Astrocyte (in vitro differentiated cells and primary cell): ENCODE measurements around the gene GRAMD4. TPM values are rescaled to one million over a fixed set of nuclear protein-coding genes. Genes with fewer than 3 reads are reported as not detected.

Experiments
- DNase-seq: peaks from one replicate; pipeline ENCODE4 v3.0.0-alpha.2; 2010; ENCODE audit warnings: low read depth
- FAIRE-seq: peaks from 2 replicates; lab custom pipeline; 2011; peaks lifted over from hg19 to GRCh38; lab: Jason Lieb, UNC
- H2AFZ ChIP-seq: 2 replicates; pipeline ENCODE4 v1.6.0; 2012; ENCODE audit warnings: low read depth, low read length, inconsistent platforms
- H3K27ac ChIP-seq: 2 replicates; pipeline ENCODE4 v1.5.1; 2011; ENCODE audit warnings: low read depth, low read length, inconsistent platforms
- H3K27me3 ChIP-seq: 2 replicates; pipeline ENCODE4 v1.6.0; 2011; ENCODE audit warnings: low read length, inconsistent platforms; ENCODE audit not compliant: insufficient read depth
- H3K36me3 ChIP-seq: 2 replicates; pipeline ENCODE4 v1.5.1; 2011; ENCODE audit warnings: low read length, inconsistent platforms; ENCODE audit not compliant: insufficient read depth
- H3K4me1 ChIP-seq: 2 replicates; pipeline ENCODE4 v1.5.1; 2011; ENCODE audit warnings: low read length, inconsistent platforms; ENCODE audit not compliant: insufficient read depth
- H3K4me2 ChIP-seq: 2 replicates; pipeline ENCODE4 v1.6.0; 2012; ENCODE audit warnings: low read length, inconsistent platforms
- H3K4me3 ChIP-seq: 2 replicates; pipeline ENCODE4 v1.5.1; 2011; ENCODE audit warnings: low read depth, mild to moderate bottlenecking, low read length, inconsistent platforms; ENCODE audit not compliant: insufficient read depth
- H3K79me2 ChIP-seq: 2 replicates; pipeline ENCODE4 v1.6.0; 2012; ENCODE audit warnings: mild to moderate bottlenecking, low read length, inconsistent platforms; ENCODE audit not compliant: insufficient read depth
- H3K9ac ChIP-seq: 2 replicates; pipeline ENCODE4 v1.6.0; 2012; ENCODE audit warnings: mild to moderate bottlenecking, low read length, inconsistent platforms
- H3K9me3 ChIP-seq: 2 replicates; pipeline ENCODE4 v1.5.1; 2012; ENCODE audit warnings: low read depth, mild to moderate bottlenecking, low read length, inconsistent platforms; ENCODE audit not compliant: insufficient read depth
- H4K20me1 ChIP-seq: 2 replicates; pipeline ENCODE4 v1.6.0; 2012; ENCODE audit warnings: low read length, inconsistent platforms; ENCODE audit not compliant: insufficient read depth
- H3K27ac Mint-ChIP-seq: one replicate; pipeline ENCODE4 v1.8.0; 2021; ENCODE audit warnings: mild to moderate bottlenecking, mixed read lengths; ENCODE audit not compliant: unreplicated experiment
- H3K27me3 Mint-ChIP-seq: one replicate; pipeline ENCODE4 v1.8.0; 2021; ENCODE audit warnings: low read depth, mixed read lengths; ENCODE audit not compliant: unreplicated experiment
- H3K36me3 Mint-ChIP-seq: one replicate; pipeline ENCODE4 v1.8.0; 2021; ENCODE audit warnings: low read depth, mixed read lengths; ENCODE audit not compliant: unreplicated experiment
- H3K4me1 Mint-ChIP-seq: one replicate; pipeline ENCODE4 v1.8.0; 2021; ENCODE audit warnings: low read depth, mixed read lengths; ENCODE audit not compliant: unreplicated experiment
- H3K4me3 Mint-ChIP-seq: one replicate; pipeline ENCODE4 v1.8.0; 2021; ENCODE audit warnings: mild to moderate bottlenecking, moderate library complexity, mixed read lengths; ENCODE audit not compliant: unreplicated experiment
- H3K9me3 Mint-ChIP-seq: one replicate; pipeline ENCODE4 v1.8.0; 2021; ENCODE audit warnings: mild to moderate bottlenecking, mixed read lengths; ENCODE audit not compliant: unreplicated experiment
- EZH2 ChIP-seq: IDR thresholded peaks from 2 replicates; pipeline ENCODE4 v1.6.1; 2012; ENCODE audit warnings: mild to moderate bottlenecking, low read length, inconsistent platforms; ENCODE audit not compliant: insufficient read depth
- total RNA-seq: library from RNA; stranded (reverse); gene quantifications from 2 replicates; pipeline ENCODE4 v1.2.1, GENCODE V29; 2021
- TF ChIP-seq, protein P1 (sequence below): IDR thresholded peaks from 2 replicates; pipeline ENCODE4 v1.5.1; 2011; ENCODE audit warnings: low read depth, mild to moderate bottlenecking, inconsistent platforms, low read length, moderate library complexity; ENCODE audit not compliant: insufficient read depth

Gene GRAMD4
- total RNA-seq, 1 donor from 2014 or later: 17.8 TPM

DNA sequence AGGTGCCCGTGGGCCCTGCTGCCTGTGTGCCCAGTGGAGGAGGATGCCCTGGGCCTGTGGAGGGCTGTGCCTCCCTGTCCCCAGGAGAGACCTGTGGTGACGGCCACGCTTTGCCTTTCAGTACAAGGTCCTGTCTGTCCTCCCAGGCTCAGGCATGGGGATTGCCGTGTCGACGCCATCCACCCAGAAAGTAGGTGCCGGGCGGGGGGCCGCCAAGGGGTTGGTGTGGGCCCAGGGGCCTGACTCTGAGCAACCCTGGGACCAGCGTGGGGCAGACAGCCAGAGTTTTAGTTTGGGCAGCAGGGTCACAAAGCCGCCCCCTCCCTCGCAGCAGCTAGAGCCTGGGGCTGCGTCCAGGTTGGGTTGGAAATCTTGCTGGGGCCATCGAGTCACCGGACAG is 56.3 kb downstream of the GRAMD4 start:
- Histone ChIP-seq H3K27ac (no peak overlapping the region), H3K4me3 (no peak overlapping the region), H3K9ac (no peak overlapping the region), H3K4me2 (no peak overlapping the region), H4K20me1 (no peaks in the 10 kb centered on the region), H3K27me3 (no peaks in the 10 kb centered on the region), H3K79me2 (no peaks in the 10 kb centered on the region), H3K9me3 (no peaks in the 10 kb centered on the region), H2AFZ (no peak overlapping the region), H3K4me1 (no peaks in the 10 kb centered on the region), H3K36me3 (no peaks in the 10 kb centered on the region)
- Mint-ChIP-seq H3K4me3 (no peak overlapping the region), H3K9me3 (no peaks in the 10 kb centered on the region), H3K4me1 (no peaks in the 10 kb centered on the region), H3K36me3 (no peaks in the 10 kb centered on the region), H3K27ac (no peak overlapping the region), H3K27me3 (no peaks in the 10 kb centered on the region)
- DNase-seq (no peak), FAIRE-seq (no peak)
- TF ChIP-seq, protein P1, sequence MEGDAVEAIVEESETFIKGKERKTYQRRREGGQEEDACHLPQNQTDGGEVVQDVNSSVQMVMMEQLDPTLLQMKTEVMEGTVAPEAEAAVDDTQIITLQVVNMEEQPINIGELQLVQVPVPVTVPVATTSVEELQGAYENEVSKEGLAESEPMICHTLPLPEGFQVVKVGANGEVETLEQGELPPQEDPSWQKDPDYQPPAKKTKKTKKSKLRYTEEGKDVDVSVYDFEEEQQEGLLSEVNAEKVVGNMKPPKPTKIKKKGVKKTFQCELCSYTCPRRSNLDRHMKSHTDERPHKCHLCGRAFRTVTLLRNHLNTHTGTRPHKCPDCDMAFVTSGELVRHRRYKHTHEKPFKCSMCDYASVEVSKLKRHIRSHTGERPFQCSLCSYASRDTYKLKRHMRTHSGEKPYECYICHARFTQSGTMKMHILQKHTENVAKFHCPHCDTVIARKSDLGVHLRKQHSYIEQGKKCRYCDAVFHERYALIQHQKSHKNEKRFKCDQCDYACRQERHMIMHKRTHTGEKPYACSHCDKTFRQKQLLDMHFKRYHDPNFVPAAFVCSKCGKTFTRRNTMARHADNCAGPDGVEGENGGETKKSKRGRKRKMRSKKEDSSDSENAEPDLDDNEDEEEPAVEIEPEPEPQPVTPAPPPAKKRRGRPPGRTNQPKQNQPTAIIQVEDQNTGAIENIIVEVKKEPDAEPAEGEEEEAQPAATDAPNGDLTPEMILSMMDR: no peak
- TF ChIP-seq EZH2: no peak

- Mint-ChIP-seq H3K27me3 (no peaks in the 10 kb centered on the region), H3K4me3 (no peak overlapping the region)
- H3K27ac ChIP-seq: no peak overlapping the region
Measured at GRCh38 chr22:46676881-46677280, 56.7 kb downstream of the GRAMD4 start.

More at GRCh38 chr22:46676881-46677280, 56.7 kb downstream of the GRAMD4 start:
- H3K9me3 ChIP-seq: no peaks in the 10 kb centered on the region
- no peaks in the 10 kb centered on the region for H3K79me2 ChIP-seq
- H4K20me1 ChIP-seq: no peaks in the 10 kb centered on the region
- Mint-ChIP-seq H3K4me1 (no peaks in the 10 kb centered on the region), H3K27ac (no peak overlapping the region), H3K36me3 (no peaks in the 10 kb centered on the region), H3K9me3 (no peaks in the 10 kb centered on the region)
- H2AFZ ChIP-seq: no peak overlapping the region
- no peaks in the 10 kb centered on the region for H3K27me3 ChIP-seq
- DNase-seq: no peak
- no peak overlapping the region for H3K9ac ChIP-seq
- FAIRE-seq: no peak
- H3K36me3 ChIP-seq: no peaks in the 10 kb centered on the region
- no peak overlapping the region for H3K4me3 ChIP-seq
- TF ChIP-seq EZH2: no peak
- TF ChIP-seq, protein P1: no peak
- no peak overlapping the region for H3K4me2 ChIP-seq
- H3K4me1 ChIP-seq: no peaks in the 10 kb centered on the region
